Upper lobe of left lung (tissue), 6 donors: ENCODE measurements around the gene DLG2. TPM values are rescaled to one million over a fixed set of nuclear protein-coding genes. Genes with fewer than 3 reads are reported as not detected.

Experiments
- ATAC-seq, 2 donors: fragments of 200-7000 bp; cut with Tn5 transposase; one replicate each; pipeline ENCODE4 v1.9.1; 2022; ENCODE audit warnings: mild to moderate bottlenecking in 2 of 2, moderate library complexity in 2 of 2; ENCODE audit not compliant: low FRiP score in 2 of 2
- DNase-seq, 2 donors: peaks; one replicate each; pipeline ENCODE4 v3.0.0-alpha.2; 2019 to 2020
- H3K27ac ChIP-seq, 4 donors: fragments of 200-600 bp; sonication (generic); one replicate each; pipeline ENCODE4 v1.5.1; 2016 to 2019
- H3K27me3 ChIP-seq, 4 donors: fragments of 200-600 bp; sonication (generic); one replicate each; pipeline ENCODE4 v1.5.1; 2017 to 2019
- H3K36me3 ChIP-seq, 4 donors: fragments of 200-600 bp; sonication (generic); one replicate each; pipeline ENCODE4 v1.5.1; 2016 to 2019
- H3K4me1 ChIP-seq, 4 donors: fragments of 200-600 bp; sonication (generic); one replicate each; pipeline ENCODE4 v1.5.1; 2018 to 2019
- H3K4me3 ChIP-seq, 4 donors: fragments of 200-600 bp; sonication (generic); one replicate each; pipeline ENCODE4 v1.5.1; 2017 to 2019; ENCODE audit warnings: mild to moderate bottlenecking in 2 of 4, moderate library complexity in 1 of 4
- H3K9me3 ChIP-seq, 4 donors: fragments of 200-600 bp; sonication (generic); one replicate each; pipeline ENCODE4 v1.5.1; 2018 to 2019
- EP300 ChIP-seq, 4 donors: sonication (generic); formaldehyde crosslinking; IDR thresholded peaks; one replicate each; pipeline ENCODE4 v1.5.1; 2017; ENCODE audit warnings: antibody characterized with exemption in 4 of 4, control low read depth in 2 of 4
- POLR2A ChIP-seq, 4 donors: fragments of 450-650 bp; IDR thresholded peaks; one replicate each; pipeline ENCODE4 v1.5.1; 2016 to 2017; ENCODE audit warnings: antibody characterized with exemption in 4 of 4, mild to moderate bottlenecking in 2 of 4
- POLR2AphosphoS5 ChIP-seq, 2 donors: sonication (generic); formaldehyde crosslinking; IDR thresholded peaks; one replicate each; pipeline ENCODE4 v1.5.1; 2017; ENCODE audit warnings: antibody characterized with exemption in 2 of 2
- WGBS, 2 donors: methylation state at CpG; one replicate each; pipeline ENCODE4 v1.1.5; 2017 to 2018; 5-methylcytosine and 5-hydroxymethylcytosine counted together
- total RNA-seq, 6 donors: library from RNA; depleted of rRNA in 4 of 6; stranded (reverse); fragments of >200 nt in 4 of 6; gene quantifications; one replicate each; pipeline versions ENCODE4 v1.1.0 to v1.2.1, GENCODE V29; 2016 to 2021
- TF ChIP-seq, protein P1 (sequence below), 6 experiments: fragments of 450-650 bp in 4 of 6; fragments of 200-600 bp in 2 of 6; sonication (generic) in 2 of 6; IDR thresholded peaks; one replicate each; pipeline ENCODE4 v1.5.1; 2016 to 2019; ENCODE audit warnings: antibody characterized with exemption in 6 of 6
- donor health status: DM: no; HTN: no; CAD: no; lungs with moderate emphysema.
- donor health status: DM: no; HTN: yes; CAD: no; lungs with severe emphysema.

DLG2 gene
- total RNA-seq, 6 donors from 2014 or later = 3.4 to 37.7 (median 9.1) TPM

DNA sequence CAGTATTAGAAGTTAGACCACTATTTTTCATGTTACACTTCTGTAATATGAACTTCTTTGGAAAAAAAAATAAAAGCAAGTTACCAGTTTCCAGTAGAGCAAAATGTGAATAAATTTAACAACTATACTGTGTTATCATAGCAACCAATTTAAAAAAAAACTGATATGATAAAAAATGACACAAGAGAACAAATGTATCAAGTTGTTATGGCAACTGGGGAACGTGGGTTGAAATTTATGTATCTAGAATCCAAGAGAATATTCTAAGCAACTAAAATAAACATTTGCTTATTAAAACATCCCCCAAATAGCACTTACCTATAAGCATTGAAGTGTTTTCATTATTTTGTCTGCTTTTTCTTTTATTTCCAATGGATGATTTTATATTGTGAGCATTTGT lies 442.4 kb downstream of the DLG2 start:
- no peaks in the 10 kb centered on the region for H3K27me3 ChIP-seq
- H3K4me3 ChIP-seq = no peak overlapping the region
- no peaks in the 10 kb centered on the region for H3K36me3 ChIP-seq
- ATAC-seq (no peak), DNase-seq (no peak)
- H3K4me1 ChIP-seq = no peaks in the 10 kb centered on the region
- no peak overlapping the region for H3K27ac ChIP-seq
- 53 to 65% methylated on average over 1 of the region's 1 CpG for WGBS, 2 donors
- TF ChIP-seq POLR2AphosphoS5 (IDR thresholded peaks at IDR 0.05) = no peak
- TF ChIP-seq EP300 (IDR thresholded peaks at IDR 0.05) = no peak
- TF ChIP-seq, protein P1, sequence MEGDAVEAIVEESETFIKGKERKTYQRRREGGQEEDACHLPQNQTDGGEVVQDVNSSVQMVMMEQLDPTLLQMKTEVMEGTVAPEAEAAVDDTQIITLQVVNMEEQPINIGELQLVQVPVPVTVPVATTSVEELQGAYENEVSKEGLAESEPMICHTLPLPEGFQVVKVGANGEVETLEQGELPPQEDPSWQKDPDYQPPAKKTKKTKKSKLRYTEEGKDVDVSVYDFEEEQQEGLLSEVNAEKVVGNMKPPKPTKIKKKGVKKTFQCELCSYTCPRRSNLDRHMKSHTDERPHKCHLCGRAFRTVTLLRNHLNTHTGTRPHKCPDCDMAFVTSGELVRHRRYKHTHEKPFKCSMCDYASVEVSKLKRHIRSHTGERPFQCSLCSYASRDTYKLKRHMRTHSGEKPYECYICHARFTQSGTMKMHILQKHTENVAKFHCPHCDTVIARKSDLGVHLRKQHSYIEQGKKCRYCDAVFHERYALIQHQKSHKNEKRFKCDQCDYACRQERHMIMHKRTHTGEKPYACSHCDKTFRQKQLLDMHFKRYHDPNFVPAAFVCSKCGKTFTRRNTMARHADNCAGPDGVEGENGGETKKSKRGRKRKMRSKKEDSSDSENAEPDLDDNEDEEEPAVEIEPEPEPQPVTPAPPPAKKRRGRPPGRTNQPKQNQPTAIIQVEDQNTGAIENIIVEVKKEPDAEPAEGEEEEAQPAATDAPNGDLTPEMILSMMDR (IDR thresholded peaks at IDR 0.05) = no peak
- TF ChIP-seq POLR2A (IDR thresholded peaks at IDR 0.05) = no peak
- no peaks in the 10 kb centered on the region for H3K9me3 ChIP-seq

DNA sequence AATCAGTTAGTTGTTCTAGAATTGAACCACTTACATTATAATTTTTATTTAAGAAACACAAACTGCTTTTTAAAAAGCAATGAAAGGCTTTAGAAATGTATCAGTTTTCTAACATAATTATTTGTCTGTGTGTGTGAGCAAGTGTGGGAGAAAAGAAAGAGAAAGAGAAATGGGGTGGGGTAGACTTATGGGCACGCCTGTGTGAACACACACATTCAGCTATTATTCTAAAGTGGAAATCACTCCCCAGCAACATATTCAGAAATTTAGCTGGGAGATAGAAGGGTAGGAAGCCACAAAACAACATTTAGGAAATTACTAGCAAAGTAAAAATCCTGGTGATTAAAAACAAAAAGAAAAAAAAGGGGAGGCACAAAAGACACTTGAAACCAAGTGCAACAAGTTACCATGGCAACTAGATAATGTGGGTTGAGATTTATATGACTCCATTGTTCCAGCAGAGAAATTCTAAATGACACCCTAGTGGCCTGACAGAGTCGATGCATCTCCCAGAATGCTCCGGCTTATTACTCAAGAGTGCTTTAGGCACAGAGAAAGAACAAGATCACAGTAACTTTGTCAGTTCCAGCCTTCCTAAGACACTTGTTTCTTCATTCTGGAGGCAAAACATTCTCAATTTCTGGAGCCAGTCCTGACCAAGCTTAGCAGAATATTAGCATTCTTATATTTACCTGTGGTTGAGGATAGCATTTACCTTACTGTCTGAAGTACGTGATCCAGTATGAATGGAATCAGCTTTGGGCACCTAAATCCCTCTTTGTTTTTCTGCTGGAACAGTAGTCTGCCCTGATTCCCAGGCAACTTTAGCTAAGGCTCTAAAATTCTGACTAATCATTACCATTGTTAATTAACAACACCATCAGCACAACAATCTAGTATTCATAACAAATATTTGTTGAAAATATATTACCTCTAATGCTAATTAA lies 444.4 kb downstream of the DLG2 start:
- H3K9me3 ChIP-seq = no peaks in the 10 kb centered on the region
- H3K4me3 ChIP-seq = no peak overlapping the region
- no peaks in the 10 kb centered on the region for H3K4me1 ChIP-seq
- no peak for ATAC-seq
- DNase-seq = no peak
- H3K36me3 ChIP-seq = no peaks in the 10 kb centered on the region
- WGBS, 2 donors = 56 to 58% methylated on average over 4 of the region's 4 CpGs
- TF ChIP-seq, protein P1 (IDR thresholded peaks at IDR 0.05) = peak in 1 of 6 experiments; percentile 16
- no peak for TF ChIP-seq EP300 (IDR thresholded peaks at IDR 0.05)
- no peak for TF ChIP-seq POLR2AphosphoS5 (IDR thresholded peaks at IDR 0.05)
- TF ChIP-seq POLR2A (IDR thresholded peaks at IDR 0.05) = no peak
- H3K27me3 ChIP-seq = no peaks in the 10 kb centered on the region
- no peak overlapping the region for H3K27ac ChIP-seq

DNA sequence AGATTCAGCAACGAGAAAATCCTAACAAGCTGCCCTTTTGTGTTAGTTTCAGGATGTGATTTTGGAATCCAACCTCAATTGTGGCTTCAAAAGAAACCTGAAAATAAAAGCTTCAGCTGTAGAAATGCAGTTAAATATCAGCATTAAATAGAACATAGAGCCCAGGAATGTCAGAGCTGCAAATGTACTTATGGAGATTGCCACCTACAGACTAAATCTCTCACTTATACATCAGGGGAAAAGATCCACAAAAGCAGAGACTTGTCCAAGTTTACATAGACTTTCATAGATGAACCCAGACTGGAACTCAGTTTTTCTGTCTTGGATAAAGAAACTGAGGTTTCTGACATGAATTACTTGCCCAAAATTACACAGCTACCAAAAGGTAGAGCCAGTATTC lies 446.6 kb downstream of the DLG2 start:
- no peak for ATAC-seq
- WGBS, 2 donors = 47 to 48% methylated on average over 1 of the region's 1 CpG
- no peaks in the 10 kb centered on the region for H3K36me3 ChIP-seq

DNA sequence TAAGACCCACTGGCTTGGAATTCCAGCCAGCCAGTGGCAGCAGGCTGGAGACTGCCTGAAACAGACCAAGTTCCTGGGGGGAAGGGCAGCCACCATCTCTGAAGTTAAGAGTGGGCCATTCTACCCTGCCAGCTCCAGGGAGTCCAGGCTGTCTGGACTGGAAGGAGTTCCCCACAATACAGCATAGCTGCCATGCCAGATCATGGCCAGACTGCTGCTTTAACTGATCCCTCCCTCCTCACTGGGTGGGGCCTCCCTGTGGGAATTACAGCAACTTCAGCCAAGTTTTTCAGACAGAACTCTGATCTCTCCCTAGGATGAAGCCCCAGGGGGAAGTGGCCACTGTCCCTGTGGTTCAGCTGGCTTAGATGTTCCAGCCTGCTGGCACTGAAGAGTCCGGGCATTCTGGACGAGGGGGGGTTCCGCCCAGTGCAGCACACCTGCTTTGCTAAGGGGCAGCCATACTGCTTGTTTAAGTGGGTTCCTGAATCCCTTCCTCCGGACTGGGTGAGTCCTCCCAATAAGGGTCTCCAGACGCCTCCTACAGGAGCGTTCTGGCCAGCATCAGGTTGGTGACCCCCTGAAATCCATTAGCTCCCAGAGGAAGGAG lies 455.4 kb downstream of the DLG2 start:
- Histone ChIP-seq H3K4me1 (no peaks in the 10 kb centered on the region), H3K27me3 (no peaks in the 10 kb centered on the region), H3K4me3 (no peak overlapping the region), H3K27ac (no peak overlapping the region), H3K36me3 (no peaks in the 10 kb centered on the region), H3K9me3 (peaks cover 0 to 14% (median 0%) of the 10 kb centered on the region in 4 donors)
- TF ChIP-seq EP300 (IDR thresholded peaks at IDR 0.05) (no peak), POLR2A (IDR thresholded peaks at IDR 0.05) (no peak), POLR2AphosphoS5 (IDR thresholded peaks at IDR 0.05) (no peak)
- TF ChIP-seq, protein P1 (IDR thresholded peaks at IDR 0.05) = no peak
- 94 to 100% methylated on average over 3 to 6 of the region's 6 CpGs for WGBS, 2 donors
- DNase-seq (peak in 1 of 2 donors; percentile 1), ATAC-seq (peak in 1 of 2 donors; percentile 66)

More for the DNA sequence above, 446.6 kb downstream of the DLG2 start:
- Histone ChIP-seq H3K27me3 (no peaks in the 10 kb centered on the region), H3K27ac (no peak overlapping the region), H3K9me3 (peaks cover 0 to under 1% (median 0%) of the 10 kb centered on the region in 4 donors), H3K4me3 (no peak overlapping the region), H3K4me1 (no peaks in the 10 kb centered on the region)
- no peak for TF ChIP-seq POLR2AphosphoS5 (IDR thresholded peaks at IDR 0.05)
- no peak for TF ChIP-seq EP300 (IDR thresholded peaks at IDR 0.05)
- TF ChIP-seq, protein P1 (IDR thresholded peaks at IDR 0.05) = no peak
- TF ChIP-seq POLR2A (IDR thresholded peaks at IDR 0.05) = no peak
- DNase-seq = no peak
